MM.1S (cell line): Measurements from ENCODE around the gene PDE4DIP.
"Not testable (repeated sequence)": the region's sequence is repeated elsewhere in the genome, so short reads cannot be mapped to it uniquely, and the experiment has no call there.

Source experiments
- DNase-seq: peaks from one replicate; pipeline ENCODE4 v3.0.0-alpha.2; 2015
- H2AFZ ChIP-seq: fragments of 300-600 bp; sonication (generic); 2 replicates; pipeline ENCODE4 v1.6.0; 2016; ENCODE audit warnings: antibody characterized with exemption, low read length
- H3F3A ChIP-seq: fragments of 300-600 bp; sonication (generic); 2 replicates; pipeline ENCODE4 v1.6.1; 2016; ENCODE audit warnings: mild to moderate bottlenecking, antibody characterized with exemption, low read length, moderate library complexity, mixed read lengths; ENCODE audit not compliant: insufficient read depth
- H3K27ac ChIP-seq: fragments of 300-600 bp; sonication (generic); 2 replicates; pipeline ENCODE4 v1.5.1; 2016; ENCODE audit warnings: mild to moderate bottlenecking, low read length
- H3K27me3 ChIP-seq: fragments of 300-600 bp; sonication (generic); replicated peaks from 2 replicates; pipeline ENCODE4 v1.6.0; 2016; ENCODE audit warnings: low read length; ENCODE audit not compliant: insufficient read depth
- H3K36me3 ChIP-seq: fragments of 300-600 bp; sonication (generic); replicated peaks from 2 replicates; pipeline ENCODE4 v1.6.1; 2016; ENCODE audit warnings: mild to moderate bottlenecking, low read length, mixed read lengths; ENCODE audit not compliant: insufficient read depth
- H3K4me1 ChIP-seq: fragments of 300-600 bp; sonication (generic); 2 replicates; pipeline ENCODE4 v1.6.1; 2016; ENCODE audit warnings: low read length, mixed read lengths
- H3K4me2 ChIP-seq: fragments of 300-600 bp; sonication (generic); 2 replicates; pipeline ENCODE4 v1.6.0; 2016; ENCODE audit warnings: low read depth, low read length
- H3K4me3 ChIP-seq: fragments of 300-600 bp; sonication (generic); 2 replicates; pipeline ENCODE4 v1.5.1; 2016; ENCODE audit warnings: low read length, mixed read lengths
- H3K79me2 ChIP-seq: fragments of 300-600 bp; sonication (generic); 2 replicates; pipeline ENCODE4 v1.6.1; 2016; ENCODE audit warnings: mixed run types, low read length, mixed read lengths
- H3K9ac ChIP-seq: fragments of 300-600 bp; sonication (generic); 2 replicates; pipeline ENCODE4 v1.6.1; 2016; ENCODE audit warnings: low read length, mixed read lengths
- H3K9me2 ChIP-seq: fragments of 300-600 bp; sonication (generic); replicated peaks from 2 replicates; pipeline ENCODE4 v1.6.1; 2016; ENCODE audit warnings: mild to moderate bottlenecking, low read length, mixed read lengths; ENCODE audit not compliant: insufficient read depth
- H3K9me3 ChIP-seq: fragments of 300-600 bp; sonication (generic); replicated peaks from 2 replicates; pipeline ENCODE4 v1.6.1; 2016; ENCODE audit warnings: mild to moderate bottlenecking, low read length, mixed read lengths; ENCODE audit not compliant: insufficient read depth
- H4K20me1 ChIP-seq: fragments of 300-600 bp; sonication (generic); 2 replicates; pipeline ENCODE4 v1.6.1; 2016; ENCODE audit warnings: mild to moderate bottlenecking, low read length, moderate library complexity, mixed read lengths; ENCODE audit not compliant: insufficient read depth

PDE4DIP gene

DNA sequence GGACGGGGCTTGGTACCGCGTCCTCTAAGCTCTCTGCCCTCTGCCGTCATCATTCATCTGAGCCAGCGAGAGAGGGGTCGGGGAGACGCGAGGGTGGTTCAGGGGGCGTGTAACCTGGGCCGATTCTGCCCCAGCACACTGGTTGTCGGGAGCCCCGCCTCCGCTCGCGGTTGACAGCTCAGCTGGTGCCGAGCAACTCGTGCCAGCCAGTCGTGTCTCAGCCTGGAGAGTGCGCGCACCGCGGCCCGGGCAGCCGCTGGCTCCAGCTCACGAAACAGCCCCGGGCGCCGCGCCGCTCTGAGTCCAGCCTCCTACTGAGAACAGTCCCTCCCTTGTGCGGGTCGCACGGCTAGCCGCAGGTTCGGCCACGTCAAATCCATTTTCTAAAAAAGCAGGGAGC is at the start of gene PDE4DIP:
TSS of gene PDE4DIP (plus strand) at position 209 of the 400 bp plus-strand sequence. CDS start 347 bp downstream, outside the sequence.
- H3K79me2 ChIP-seq, H3K9me2 ChIP-seq, H3K36me3 ChIP-seq, H2AFZ ChIP-seq, H4K20me1 ChIP-seq, H3K27ac ChIP-seq, H3K4me2 ChIP-seq, DNase-seq, H3K9me3 ChIP-seq, H3K9ac ChIP-seq, H3F3A ChIP-seq, H3K4me3 ChIP-seq, H3K27me3 ChIP-seq, H3K4me1 ChIP-seq: not testable (repeated sequence)

DNA sequence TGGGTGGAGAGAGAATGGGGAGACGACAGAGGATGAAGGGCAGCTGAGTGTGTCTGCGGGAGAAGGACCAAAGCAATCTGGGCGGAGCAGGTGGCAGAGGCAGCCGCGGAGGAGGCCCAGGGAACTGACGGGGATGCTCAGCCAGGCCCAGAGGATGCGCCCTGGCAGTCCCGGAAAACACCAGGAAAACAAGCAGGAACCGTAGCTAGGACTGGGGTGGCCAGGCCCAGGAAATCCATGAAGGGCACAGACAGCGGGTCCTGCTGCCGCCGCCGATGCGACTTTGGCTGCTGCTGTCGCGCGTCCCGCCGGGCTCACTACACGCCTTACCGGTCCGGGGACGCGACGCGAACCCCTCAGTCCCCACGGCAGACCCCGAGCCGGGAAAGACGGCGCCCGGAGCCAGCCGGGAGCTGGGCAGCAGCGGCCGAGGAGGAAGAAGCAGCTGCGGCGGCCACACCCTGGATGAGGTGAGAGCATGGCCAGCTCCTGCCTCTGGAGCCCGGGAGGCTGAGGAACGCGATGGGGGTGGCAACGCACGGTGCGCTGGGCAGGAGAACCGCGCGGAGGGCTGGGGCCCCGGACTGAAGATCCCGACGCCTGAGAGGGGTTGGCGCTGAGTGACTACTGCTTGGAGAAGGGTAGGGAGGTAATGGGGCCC is 35.8 kb upstream of the PDE4DIP start:
- not testable (repeated sequence) for H3F3A ChIP-seq, H3K27ac ChIP-seq, H2AFZ ChIP-seq, H3K79me2 ChIP-seq, H4K20me1 ChIP-seq, DNase-seq, H3K4me1 ChIP-seq, H3K9ac ChIP-seq, H3K4me3 ChIP-seq, H3K36me3 ChIP-seq, H3K4me2 ChIP-seq, H3K27me3 ChIP-seq, H3K9me3 ChIP-seq, H3K9me2 ChIP-seq

DNA sequence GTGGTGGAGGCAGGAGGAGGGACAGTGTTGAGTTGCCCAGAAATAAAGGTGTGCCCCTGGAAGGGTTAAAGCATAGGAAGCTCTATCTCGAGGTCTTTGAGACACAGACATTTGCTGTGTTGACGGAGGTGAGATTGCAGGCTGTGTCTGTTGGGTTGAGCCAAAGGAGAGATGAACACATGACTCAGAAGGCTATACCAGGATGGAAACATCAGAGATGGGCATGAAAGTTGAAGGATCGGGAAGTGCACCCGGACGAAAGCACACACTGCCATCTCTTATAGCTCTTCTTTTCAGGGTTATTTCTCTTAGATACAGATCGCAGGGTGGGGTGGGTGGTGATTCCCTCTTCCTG is 35.3 kb upstream of the PDE4DIP start:
- H2AFZ ChIP-seq, DNase-seq, H3K79me2 ChIP-seq, H3K4me3 ChIP-seq, H3K27ac ChIP-seq, H3K9ac ChIP-seq, H3K9me2 ChIP-seq, H3K9me3 ChIP-seq, H4K20me1 ChIP-seq, H3F3A ChIP-seq, H3K4me1 ChIP-seq, H3K36me3 ChIP-seq, H3K27me3 ChIP-seq, H3K4me2 ChIP-seq: not testable (repeated sequence)

DNA sequence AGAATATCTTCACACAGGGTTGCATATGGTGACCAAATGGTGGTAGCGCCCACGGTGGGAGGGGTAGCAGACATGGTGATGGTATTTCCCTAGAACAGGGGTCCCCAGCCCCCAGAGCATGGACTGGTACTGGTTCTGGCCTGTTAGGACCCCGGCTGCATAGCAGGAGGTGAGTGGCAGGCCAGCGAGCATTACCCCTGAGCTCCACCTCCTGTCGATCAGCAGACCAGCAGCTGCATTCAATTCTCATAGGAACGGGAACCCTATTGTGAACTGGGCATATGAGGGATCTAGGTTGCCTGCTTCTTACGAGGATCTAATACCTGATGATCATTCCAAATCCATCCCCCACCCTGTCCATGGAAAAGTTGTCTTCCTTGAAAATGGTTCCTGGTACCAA is 22.0 kb upstream of the PDE4DIP start:
- H2AFZ ChIP-seq, H3K9ac ChIP-seq, H3K27ac ChIP-seq, H3K4me1 ChIP-seq, DNase-seq, H3K4me2 ChIP-seq, H3K4me3 ChIP-seq, H3K79me2 ChIP-seq, H4K20me1 ChIP-seq, H3K9me3 ChIP-seq, H3K9me2 ChIP-seq, H3K27me3 ChIP-seq, H3F3A ChIP-seq, H3K36me3 ChIP-seq: not testable (repeated sequence)

DNA sequence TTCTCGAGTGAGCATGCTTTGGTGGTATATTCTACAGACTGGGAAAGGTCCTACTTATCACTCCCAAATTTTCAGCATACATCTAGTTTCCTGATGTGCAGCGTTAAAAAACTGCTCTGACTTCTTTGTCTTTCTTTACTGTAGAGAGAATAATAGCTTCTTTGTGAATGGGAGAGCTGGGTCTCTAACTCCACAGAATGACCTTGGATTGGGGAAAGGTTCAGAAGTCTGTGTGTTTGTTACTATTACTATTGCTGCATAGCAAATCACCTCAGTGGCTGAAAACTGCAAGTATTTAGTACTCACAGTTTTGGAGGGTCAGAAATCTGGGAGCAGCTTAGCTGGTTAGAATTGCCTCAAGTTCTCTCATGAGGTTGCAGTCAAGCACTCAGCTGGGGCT is 20.4 kb upstream of the PDE4DIP start:
- H3K9me2 ChIP-seq, H3K79me2 ChIP-seq, H3K27me3 ChIP-seq, H3K9ac ChIP-seq, H4K20me1 ChIP-seq, H2AFZ ChIP-seq, H3F3A ChIP-seq, H3K4me3 ChIP-seq, H3K4me2 ChIP-seq, H3K9me3 ChIP-seq, H3K36me3 ChIP-seq, H3K27ac ChIP-seq, H3K4me1 ChIP-seq, DNase-seq: not testable (repeated sequence)

DNA sequence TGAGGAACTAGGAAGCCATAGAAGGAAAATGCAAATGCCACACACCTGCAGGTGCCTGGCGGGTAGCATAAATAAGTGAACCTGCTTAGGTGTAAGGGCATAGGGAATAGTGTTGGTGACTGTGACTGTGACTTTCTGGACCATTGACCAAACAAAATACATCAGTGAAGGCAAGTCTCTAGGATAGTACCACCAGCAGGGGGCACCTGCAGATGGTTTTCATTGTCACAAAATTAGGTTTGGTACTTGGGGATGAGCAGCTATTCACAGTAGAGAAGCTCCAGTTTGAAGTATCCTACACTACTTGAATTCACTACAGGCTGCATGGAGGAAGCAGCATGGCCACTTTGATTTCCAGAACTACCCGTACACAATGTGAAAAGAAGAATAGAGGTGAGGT is 19.2 kb upstream of the PDE4DIP start:
- not testable (repeated sequence) for DNase-seq, H3K27ac ChIP-seq, H3K79me2 ChIP-seq, H3F3A ChIP-seq, H3K9ac ChIP-seq, H4K20me1 ChIP-seq, H3K27me3 ChIP-seq, H3K4me1 ChIP-seq, H3K9me2 ChIP-seq, H2AFZ ChIP-seq, H3K36me3 ChIP-seq, H3K9me3 ChIP-seq, H3K4me3 ChIP-seq, H3K4me2 ChIP-seq

DNA sequence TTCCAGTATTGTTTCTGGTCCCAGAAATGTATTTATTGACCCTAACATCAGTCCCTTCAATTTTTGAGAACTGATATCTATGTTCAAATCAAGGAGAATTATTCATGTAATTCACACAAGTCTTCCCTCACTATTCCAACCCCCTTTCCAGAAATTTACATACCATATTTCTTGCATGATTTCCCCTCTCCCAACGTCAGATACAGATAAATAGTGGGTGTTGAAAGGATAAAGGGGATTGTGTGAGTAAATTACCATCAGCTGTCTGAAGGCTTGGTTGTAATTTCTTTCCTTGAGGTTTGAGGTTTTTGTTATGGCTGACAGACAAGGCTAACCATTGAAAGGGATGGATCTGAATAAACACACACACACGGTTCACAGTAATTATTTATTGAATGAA is 15.7 kb upstream of the PDE4DIP start:
- not testable (repeated sequence) for H3K9me2 ChIP-seq, H3K4me1 ChIP-seq, H3K36me3 ChIP-seq, H3K79me2 ChIP-seq, H3K4me3 ChIP-seq, H4K20me1 ChIP-seq, H3K27ac ChIP-seq, H3K9ac ChIP-seq, H3K4me2 ChIP-seq, H2AFZ ChIP-seq, DNase-seq, H3F3A ChIP-seq, H3K9me3 ChIP-seq, H3K27me3 ChIP-seq

DNA sequence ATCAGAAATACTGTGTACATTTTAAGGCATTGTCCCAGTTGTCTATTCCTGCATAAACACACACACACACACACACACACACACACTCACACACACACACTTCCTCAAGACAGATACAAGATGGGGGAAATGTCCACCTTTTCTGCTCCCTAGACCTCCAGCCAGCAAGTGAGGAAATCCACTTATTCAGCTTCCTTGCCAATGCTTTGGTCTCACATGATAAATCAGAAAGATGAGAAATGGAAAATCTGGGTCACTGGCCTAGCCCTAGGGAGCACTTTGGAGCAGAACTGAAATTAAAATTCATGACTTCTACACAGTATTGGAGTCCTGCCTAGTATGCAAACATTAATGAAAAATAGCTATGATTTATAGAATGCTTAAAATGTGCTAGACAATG is 15.3 kb upstream of the PDE4DIP start:
- H3K36me3 ChIP-seq, H2AFZ ChIP-seq, H4K20me1 ChIP-seq, H3K27me3 ChIP-seq, H3K27ac ChIP-seq, H3K9ac ChIP-seq, H3K79me2 ChIP-seq, H3F3A ChIP-seq, H3K4me3 ChIP-seq, H3K9me3 ChIP-seq, H3K4me1 ChIP-seq, H3K9me2 ChIP-seq, H3K4me2 ChIP-seq, DNase-seq: not testable (repeated sequence)
